Eye (tissue), 1 donor: ENCODE measurements around the gene LIMK1.
"Not testable (repeated sequence)": the region's sequence is repeated elsewhere in the genome, so short reads cannot be mapped to it uniquely, and the experiment has no call there.

Experiments
- DNase-seq: peaks from one replicate; pipeline ENCODE4 v3.0.0-alpha.2; 2015

Gene LIMK1

DNA sequence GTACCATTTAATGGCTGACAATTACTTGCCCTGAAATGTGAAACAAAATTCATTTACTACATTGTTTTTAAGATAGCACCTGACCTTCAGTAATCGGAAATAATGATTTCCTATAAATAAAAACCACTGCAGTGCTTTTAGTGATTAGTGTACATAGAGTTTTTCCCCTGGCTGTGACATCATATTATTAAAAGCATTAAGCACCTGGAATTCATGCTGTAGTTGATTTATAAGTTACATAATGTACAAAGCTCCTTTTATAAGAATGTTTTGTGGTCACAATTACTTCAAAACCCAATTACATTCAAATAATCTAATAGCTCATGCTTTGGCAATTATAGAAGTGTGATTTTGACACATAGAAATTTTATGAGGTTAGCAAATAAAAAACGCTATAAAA is 46.3 kb downstream of the LIMK1 start:
- DNase-seq: no peak

DNA sequence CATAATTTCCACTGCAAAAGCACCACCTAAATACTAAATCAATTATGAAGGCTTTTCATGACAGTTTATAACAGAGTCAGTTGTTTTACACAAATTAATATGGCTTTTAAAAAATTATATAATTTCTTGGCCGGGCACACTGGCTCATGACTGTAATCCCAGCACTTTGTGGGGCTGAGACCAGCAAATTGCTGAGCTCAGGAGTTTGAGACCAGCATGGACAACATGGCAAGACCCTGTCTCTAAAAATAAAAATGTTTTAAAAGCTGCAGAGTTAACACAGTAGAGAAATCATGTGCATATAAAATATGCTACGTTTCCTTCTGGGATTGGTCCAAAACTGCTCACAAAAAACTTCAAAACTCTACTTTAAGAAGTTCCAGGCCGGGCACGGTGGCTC is 46.9 kb downstream of the LIMK1 start:
- no peak for DNase-seq

DNA sequence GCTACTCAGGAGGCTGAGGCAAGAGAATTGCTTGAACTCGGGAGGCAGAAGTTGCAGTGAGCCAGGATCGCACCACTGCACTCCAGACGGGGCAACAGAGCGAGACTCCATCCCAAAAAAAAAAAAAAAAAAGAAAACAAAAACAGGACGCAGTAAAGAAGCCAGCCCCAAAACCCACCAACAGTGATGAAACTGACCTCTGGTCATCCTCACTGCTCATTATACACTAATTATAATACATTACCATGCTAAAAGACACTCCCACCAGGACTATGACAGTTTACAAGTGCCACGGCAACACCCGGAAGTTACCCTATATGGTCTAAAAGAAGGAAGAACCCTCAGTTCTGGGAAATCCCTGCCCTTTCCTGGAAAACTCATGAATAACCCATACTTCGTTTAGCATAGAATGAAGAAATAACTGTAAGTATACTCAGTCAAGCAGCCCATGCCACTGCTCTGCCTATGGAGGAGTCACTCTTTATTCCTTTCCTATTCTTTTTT is 50.6 kb downstream of the LIMK1 start:
- no peak for DNase-seq

DNA sequence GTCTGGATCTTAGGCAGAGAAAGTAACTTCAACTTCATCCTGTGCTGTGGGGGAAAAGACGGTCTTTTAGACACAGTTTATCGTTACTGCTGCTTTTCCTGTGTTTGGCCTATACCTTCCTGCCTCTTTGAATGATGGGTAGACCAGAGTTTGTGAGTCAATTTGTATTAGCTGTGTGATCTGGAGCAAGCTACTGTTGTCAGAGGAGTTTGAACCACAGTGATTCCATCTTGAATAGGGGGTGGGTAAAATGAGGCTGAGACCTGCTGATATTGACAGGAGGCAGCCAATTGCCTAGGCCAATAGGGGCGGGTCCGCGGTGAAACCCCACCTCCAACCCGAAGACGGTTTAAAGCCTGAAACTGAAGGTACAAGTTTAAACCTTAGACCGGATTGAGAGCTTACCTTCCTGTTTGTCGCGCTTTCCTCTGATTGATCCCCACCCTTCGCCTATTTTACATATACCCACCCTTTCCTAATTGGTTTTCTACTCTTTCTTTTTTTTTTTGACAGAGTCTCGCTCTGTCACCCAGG is 54.8 kb downstream of the LIMK1 start:
- no peak for DNase-seq

DNA sequence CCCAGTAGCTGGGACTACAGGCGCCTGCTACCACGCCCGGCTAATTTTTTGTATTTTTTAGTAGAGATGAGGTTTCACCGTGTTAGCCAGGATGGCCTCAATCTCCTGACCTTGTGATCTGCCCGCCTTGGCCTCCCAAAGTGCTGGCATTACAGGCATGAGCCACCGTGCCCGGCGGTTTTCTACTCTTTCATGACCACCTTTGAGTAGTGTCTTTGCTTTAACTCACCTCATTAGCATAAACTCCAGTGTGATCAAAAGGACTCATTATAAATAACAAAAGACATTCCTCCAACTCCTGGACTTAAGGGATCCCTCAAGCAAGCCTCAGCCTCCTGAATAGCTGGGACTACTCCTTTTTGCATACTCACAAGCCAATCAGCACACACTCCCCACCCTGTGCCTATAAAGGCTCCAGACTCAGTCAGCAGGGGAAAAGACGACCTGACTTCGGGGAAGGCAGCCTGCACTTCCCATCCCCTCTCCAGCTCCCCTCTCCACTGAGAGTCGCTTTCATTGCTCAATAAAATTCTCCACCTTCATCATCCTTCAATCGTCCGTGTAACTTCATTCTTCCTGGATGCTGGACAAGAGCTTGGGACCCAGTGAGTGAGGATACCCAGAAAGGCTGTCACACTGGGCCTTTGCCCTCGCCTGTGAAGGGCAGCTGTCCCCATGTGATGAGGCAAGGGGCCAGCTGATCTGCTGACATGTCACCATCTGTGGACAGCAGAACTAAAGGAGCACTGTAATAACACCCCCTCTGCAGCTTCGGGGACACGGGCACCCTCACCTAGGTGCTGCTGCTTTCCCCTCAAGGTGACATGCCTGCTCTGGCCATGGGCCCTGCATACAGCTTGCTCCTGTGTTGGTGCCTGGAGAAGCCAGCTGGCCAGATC is 55.6 kb downstream of the LIMK1 start:
- DNase-seq: no peak

DNA sequence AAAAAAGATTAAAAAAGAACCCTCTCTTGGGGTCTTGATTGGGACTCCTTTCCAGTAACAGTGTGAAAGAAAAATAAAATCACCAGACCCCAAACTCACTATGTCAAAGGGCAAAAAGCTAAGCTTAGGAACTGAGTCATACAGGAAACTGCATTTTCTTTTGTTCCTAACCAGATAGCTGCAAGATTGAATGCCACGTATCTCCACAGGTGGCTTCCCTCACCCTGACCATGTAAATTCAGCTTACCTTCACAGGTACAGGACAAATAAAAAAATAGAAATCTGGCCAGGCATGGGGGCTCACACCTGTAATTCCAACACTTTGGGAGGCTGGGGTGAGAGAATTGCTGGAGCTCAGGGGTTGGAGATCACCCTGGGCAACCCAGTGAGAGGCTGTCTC is 58.1 kb downstream of the LIMK1 start:
- no peak for DNase-seq

DNA sequence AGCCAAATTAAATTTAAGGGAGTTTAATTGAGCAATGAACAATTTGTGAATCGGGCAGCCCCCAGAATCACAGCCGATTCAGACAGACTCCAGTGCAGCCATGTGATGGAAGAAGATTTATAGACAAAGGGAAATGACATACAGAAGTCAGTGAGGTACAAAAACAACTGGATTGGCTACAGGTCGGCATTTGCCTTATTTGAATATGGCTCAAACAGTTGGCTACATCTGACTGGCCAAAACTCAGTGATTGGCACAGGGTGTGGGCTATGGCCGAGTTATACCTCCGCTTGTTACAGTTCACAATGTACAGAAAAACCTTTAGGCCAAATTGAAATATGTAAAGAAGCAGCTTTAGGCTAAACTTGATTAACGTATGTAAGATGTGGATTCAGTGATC is 59.8 kb downstream of the LIMK1 start:
- DNase-seq: no peak

DNA sequence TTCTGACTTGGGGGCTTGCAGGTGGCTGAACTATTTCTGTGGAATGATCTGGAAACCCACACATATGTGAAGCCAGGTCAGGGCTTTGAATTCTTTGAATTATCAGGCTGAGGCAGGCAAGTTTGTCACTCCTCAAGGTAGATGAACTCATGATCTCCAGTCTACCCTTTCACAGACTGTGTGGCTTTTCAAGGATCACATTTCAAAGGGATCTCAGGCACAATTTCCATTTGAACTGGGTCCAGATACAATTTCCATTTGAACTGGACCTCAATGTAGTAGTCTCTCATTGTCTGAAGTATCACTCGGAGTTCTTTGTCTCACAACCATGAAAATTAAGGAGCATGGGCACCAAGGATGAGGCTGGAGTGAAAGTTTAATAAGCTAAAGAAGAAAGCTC is 64.9 kb downstream of the LIMK1 start:
- DNase-seq: no peak

DNA sequence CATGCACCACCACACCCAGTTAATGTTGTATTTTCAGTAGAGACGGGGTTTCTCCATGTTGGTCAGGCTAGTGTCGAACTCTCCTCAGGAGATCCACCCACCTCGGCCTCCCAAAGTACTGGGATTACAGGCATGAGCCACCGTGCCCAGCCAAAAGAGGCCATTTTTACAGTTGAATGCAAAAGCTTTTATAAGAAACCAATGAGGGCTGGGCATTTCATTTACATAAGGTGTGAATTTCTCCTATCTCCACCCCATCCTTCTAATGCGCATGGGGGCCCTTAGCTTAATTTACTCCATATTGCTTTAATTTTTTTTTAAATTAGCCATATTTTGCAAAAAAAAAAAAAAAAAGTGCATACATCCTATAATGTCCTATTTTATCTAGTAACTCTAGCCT is 65.5 kb downstream of the LIMK1 start:
- DNase-seq: no peak

DNA sequence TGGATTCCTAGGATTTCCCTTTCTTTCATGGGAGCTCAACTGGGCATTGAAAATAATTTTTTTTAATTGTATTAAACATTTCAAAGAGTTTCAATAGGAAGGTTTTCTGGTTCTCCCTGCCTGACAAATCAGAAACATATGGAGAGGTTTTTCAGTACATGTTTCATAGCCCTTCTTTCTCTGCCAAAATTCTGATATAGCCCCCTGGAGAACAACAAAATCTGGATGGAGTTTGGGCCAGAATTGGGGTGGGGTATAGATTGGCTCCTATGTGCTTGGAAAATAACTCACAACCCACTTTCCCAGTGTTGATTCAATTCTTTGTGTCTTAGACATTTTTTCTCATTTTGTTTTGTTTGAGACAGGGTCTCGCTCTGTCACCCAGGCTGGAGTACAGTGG is 66.0 kb downstream of the LIMK1 start:
- DNase-seq: peak; percentile 75

DNA sequence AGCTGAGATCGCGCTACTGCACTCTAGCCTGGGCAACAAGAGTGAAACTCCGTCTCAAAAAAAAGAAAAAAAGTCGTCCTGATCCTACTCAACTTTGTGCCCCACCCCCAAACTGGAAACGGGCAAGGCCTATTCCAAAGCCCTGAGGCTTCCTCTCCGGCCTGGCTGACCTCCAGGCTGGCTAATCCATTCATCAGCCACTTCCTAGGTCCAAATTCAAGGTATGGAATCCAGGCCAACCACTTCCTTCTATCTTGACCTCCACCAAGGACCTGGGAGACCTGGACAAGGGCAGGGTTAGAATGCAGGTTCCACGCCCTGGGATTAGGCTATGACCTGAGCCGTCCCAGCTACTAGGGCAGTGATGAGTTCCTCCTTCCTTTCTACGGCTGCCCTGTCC is 70.1 kb downstream of the LIMK1 start:
- DNase-seq: no peak

DNA sequence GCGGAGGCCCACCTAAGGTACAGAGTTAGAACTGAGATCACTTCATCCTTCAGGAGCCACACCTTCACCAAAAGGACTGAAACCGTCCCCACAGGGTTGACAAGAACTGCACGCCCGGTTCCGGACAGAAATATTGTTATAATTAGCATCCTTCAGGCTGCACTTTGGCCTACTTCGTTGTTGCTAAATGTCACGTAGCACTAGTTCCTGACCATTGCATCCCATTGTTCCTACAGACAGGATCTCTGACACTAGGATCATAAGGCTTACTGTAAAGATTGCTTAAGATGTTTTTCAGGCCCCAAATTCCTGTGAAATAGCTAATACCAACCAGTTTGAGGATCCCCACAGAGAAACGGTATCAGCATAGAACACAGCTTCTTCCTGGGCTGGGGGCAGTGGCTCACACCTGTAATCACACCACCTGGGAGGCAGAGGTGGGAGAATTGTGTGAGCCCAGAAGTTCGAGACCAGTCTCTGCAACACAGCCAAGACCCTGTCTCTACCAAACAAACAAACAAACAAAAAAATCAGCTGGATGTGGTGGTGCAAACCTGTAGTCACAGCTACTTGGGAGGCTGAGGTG is 72.3 kb downstream of the LIMK1 start:
- no peak for DNase-seq

DNA sequence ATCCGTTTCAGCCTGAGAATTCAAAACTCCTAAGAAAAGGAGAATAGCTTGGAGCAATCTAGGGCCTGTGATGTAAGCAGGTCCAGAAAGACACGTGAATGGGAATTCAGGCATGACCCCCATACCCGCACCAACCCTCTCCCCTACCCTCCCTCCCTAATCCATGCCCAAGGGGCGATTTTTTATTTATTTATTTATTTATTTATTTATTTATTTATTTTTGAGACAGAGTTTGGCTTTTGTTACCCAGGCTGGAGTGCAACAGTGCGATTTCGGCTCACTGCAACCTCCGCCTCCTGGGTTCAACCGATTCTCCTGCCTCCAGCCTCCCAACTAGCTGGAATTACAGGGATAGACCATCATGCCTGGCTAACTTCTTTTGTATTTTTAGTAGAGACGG is 74.0 kb downstream of the LIMK1 start:
- DNase-seq: no peak

DNA sequence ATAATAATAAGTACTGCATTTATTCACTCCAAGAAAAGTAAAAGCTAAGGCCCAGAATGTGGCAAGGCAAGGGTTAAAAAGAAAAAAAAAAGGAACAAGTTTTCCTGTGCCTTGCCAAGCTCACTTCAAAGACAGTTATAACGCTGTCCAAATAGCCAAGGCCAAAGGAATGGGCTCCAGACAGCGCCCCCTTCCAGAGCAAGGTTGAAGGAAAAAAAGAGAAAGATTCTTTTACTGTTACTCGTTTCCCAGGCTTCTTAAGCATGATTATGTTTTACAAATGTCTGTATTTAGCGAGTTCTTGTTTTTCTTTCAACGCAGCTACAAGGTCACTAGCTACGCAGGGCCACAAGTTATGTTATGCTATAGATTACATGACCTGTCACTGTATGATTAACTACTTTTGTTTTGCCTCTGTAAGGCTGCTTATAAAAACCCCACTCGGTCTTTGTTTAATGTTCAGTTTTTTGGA is 81.4 kb downstream of the LIMK1 start:
- DNase-seq: peak; percentile 23

DNA sequence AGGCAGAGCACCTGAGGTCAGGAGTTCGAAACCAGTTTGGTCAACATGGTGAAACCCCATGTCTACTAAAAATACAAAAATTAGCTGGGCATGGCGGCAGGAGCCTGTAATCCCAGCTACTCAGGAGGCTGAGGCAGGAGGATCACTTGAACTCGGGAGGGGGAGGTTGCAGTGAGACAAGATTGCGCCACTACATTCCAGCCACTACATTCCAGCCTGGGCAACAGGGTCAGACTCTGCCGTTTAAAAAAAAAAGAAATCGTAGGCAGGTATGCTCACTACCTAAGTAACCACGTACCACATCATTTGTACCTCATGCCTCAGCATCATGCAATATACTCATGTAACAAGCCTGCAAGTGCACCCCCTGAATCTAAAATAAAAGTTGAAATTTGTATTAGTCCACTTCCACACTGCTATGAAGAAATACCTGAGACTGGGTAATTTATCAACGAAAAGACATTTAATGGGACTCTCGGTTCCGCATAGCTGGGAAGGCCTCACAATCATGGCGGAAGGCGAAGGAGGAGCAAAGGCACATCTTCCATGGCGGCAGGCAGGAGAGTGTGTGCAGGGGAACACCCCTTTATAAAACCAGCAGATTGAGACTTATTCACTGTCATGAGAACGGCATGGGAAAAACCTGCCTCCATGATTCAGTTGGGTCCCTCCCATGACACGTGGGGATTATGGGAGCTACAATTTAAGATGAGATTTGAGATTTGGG is 82.4 kb downstream of the LIMK1 start:
- no peak for DNase-seq

DNA sequence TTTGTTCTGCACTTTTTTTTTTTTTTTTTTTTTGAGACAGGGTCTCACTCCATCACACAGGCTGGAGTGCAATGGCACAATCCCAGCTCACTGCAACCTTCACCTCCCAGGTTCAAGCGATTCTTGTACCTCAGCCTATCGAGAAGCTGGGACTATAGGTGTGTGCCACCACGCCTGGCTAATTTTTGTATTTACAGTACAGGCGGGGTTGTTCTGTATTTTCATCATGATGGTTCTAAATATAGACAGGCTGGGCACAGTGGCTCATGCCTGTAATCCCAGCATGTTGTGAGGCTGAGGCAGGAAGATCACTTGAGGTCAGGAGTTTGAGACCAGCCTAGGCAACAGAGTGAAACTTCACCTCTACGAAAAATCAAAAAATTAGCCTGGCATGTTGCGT is 83.7 kb downstream of the LIMK1 start:
- not testable (repeated sequence) for DNase-seq
